DMS153 (cell line): ENCODE measurements around the gene SNCA.

Experiments used
- DNase-seq: peaks from one replicate; lab custom pipeline; 2025; lab: John Stamatoyannopoulos, UW

The SNCA gene

GRCh38 chr4:89814362-89814761, 22.6 kb downstream of the SNCA start:
- no peak for DNase-seq

GRCh38 chr4:89813197-89813596, 23.8 kb downstream of the SNCA start:
- no peak for DNase-seq

GRCh38 chr4:89807441-89808140, 29.4 kb downstream of the SNCA start:
- no peak for DNase-seq

GRCh38 chr4:89805297-89805696, 31.7 kb downstream of the SNCA start:
- no peak for DNase-seq

- DNase-seq = no peak
These were observed 33.0 kb downstream of the SNCA start for GRCh38 chr4:89803915-89804314.

- DNase-seq = no peak
These were observed 33.9 kb downstream of the SNCA start for GRCh38 chr4:89803036-89803435.

- DNase-seq = no peak
These were observed 36.3 kb downstream of the SNCA start for GRCh38 chr4:89800527-89801103.

- no peak for DNase-seq
These were observed 36.9 kb downstream of the SNCA start for GRCh38 chr4:89800012-89800516.

GRCh38 chr4:89799071-89799470, 37.9 kb downstream of the SNCA start:
- DNase-seq = no peak

- DNase-seq = no peak
These were observed 39.8 kb downstream of the SNCA start for GRCh38 chr4:89797117-89797516.

- peak; percentile 45 for DNase-seq
These were observed 48.5 kb downstream of the SNCA start for GRCh38 chr4:89788206-89789072.

- DNase-seq = no peak
These were observed 52.2 kb downstream of the SNCA start for GRCh38 chr4:89784686-89785231.

GRCh38 chr4:89781321-89781720, 55.6 kb downstream of the SNCA start:
- DNase-seq = no peak

GRCh38 chr4:89773805-89774204, 63.2 kb downstream of the SNCA start:
- no peak for DNase-seq

GRCh38 chr4:89769856-89770255, 67.1 kb downstream of the SNCA start:
- DNase-seq = no peak

GRCh38 chr4:89767924-89768323, 69.0 kb downstream of the SNCA start:
- DNase-seq = no peak

GRCh38 chr4:89765966-89766365, 71.0 kb downstream of the SNCA start:
- no peak for DNase-seq

GRCh38 chr4:89765528-89765927, 71.4 kb downstream of the SNCA start:
- no peak for DNase-seq

- no peak for DNase-seq
These were observed 74.7 kb downstream of the SNCA start for GRCh38 chr4:89762311-89762710.

GRCh38 chr4:89759426-89759825, 77.5 kb downstream of the SNCA start:
- no peak for DNase-seq

GRCh38 chr4:89757154-89757719, 79.7 kb downstream of the SNCA start:
- DNase-seq = peak; percentile 7

GRCh38 chr4:89755220-89755619, 81.7 kb downstream of the SNCA start:
- no peak for DNase-seq
